Upper lobe of right lung (tissue), 1 donor: ENCODE measurements around the gene DNAJC4. TPM values are rescaled to one million over a fixed set of nuclear protein-coding genes. Genes with fewer than 3 reads are reported as not detected.

Experiments used
- ATAC-seq: fragments of 200-7000 bp; cut with Tn5 transposase; one replicate; pipeline ENCODE4 v1.9.1; 2020; ENCODE audit warnings: mild to moderate bottlenecking, moderate library complexity
- DNase-seq: peaks from one replicate; pipeline ENCODE4 v3.0.0-alpha.2; 2020
- H3K27ac ChIP-seq: fragments of 200-600 bp; one replicate; pipeline ENCODE4 v1.8.0; 2022
- H3K27me3 ChIP-seq: fragments of 200-600 bp; one replicate; pipeline ENCODE4 v1.8.0; 2022; ENCODE audit warnings: mild to moderate bottlenecking
- H3K36me3 ChIP-seq: fragments of 200-600 bp; one replicate; pipeline ENCODE4 v1.8.0; 2022
- H3K4me1 ChIP-seq: fragments of 200-600 bp; one replicate; pipeline ENCODE4 v1.8.0; 2022
- H3K4me3 ChIP-seq: fragments of 200-600 bp; one replicate; pipeline ENCODE4 v1.8.0; 2022; ENCODE audit warnings: mild to moderate bottlenecking
- H3K9me3 ChIP-seq: fragments of 200-600 bp; one replicate; pipeline ENCODE4 v1.8.0; 2022
- CTCF ChIP-seq: fragments of 200-600 bp; IDR thresholded peaks from one replicate; pipeline ENCODE4 v1.8.0; 2022; ENCODE audit warnings: antibody characterized with exemption
- intact Hi-C: fragments of 100-400 bp; cut with DNase I; formaldehyde crosslinking; loops from one replicate; pipeline ENCODE4 v1.11.0; 2022
- total RNA-seq: library from RNA; stranded (reverse); fragmentation: NEBNext Ultra II Directional; extraction: Animal tissue kit (Norgen Biotek cat#: 25700); gene quantifications from one replicate; pipeline ENCODE4 v1.2.1, GENCODE V29; 2021
- donor health status: DM: no; HTN: yes; CAD: no; lungs with severe emphysema.

Gene DNAJC4
- total RNA-seq, 1 donor from 2014 or later = 36.4 TPM

DNA sequence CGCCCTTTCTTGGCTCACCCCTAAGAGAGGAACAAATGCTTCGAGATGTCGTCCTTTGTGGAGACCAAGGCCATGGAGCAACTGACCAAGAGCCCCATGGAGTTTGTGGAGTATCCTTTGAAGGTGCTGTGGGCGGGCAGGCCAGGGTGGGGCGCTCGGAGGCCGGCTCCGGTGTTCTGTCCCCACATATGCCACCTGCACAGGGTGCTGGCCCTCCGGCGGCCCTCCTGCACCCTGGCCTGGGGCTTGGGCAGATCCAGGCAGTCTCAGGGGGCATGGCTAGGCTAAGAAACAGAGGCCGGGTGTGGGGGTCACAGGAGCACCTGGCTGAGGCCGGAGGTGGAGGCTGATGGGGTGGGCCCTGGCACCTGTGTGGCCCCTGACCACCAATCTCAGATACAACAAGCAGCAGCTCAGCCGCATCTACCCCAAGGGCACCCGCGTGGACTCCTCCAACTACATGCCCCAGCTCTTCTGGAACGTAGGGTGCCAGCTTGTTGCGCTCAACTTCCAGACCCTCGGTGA lies 31.3 kb downstream of the DNAJC4 start:
- no peaks in the 10 kb centered on the region for H3K27me3 ChIP-seq
- no peak overlapping the region for H3K4me3 ChIP-seq
- no peak for TF ChIP-seq CTCF
- no peak overlapping the region for H3K27ac ChIP-seq
- H3K9me3 ChIP-seq = no peaks in the 10 kb centered on the region
- ATAC-seq = no peak
- no peaks in the 10 kb centered on the region for H3K4me1 ChIP-seq
- intact Hi-C loops = no loop called here
- DNase-seq = no peak
- H3K36me3 ChIP-seq = peaks cover 79% of the 10 kb centered on the region

- Histone ChIP-seq H3K9me3 (no peaks in the 10 kb centered on the region), H3K27me3 (no peaks in the 10 kb centered on the region), H3K4me3 (no peak overlapping the region), H3K4me1 (peaks cover 5% of the 10 kb centered on the region), H3K36me3 (peaks cover 74% of the 10 kb centered on the region), H3K27ac (no peak overlapping the region)
- TF ChIP-seq CTCF = no peak
- ATAC-seq = no peak
- intact Hi-C loops = no loop called here
- DNase-seq = peak; percentile 64
These were observed 32.1 kb downstream of the DNAJC4 start for GRCh38 chr11:64262271-64263002.

DNA sequence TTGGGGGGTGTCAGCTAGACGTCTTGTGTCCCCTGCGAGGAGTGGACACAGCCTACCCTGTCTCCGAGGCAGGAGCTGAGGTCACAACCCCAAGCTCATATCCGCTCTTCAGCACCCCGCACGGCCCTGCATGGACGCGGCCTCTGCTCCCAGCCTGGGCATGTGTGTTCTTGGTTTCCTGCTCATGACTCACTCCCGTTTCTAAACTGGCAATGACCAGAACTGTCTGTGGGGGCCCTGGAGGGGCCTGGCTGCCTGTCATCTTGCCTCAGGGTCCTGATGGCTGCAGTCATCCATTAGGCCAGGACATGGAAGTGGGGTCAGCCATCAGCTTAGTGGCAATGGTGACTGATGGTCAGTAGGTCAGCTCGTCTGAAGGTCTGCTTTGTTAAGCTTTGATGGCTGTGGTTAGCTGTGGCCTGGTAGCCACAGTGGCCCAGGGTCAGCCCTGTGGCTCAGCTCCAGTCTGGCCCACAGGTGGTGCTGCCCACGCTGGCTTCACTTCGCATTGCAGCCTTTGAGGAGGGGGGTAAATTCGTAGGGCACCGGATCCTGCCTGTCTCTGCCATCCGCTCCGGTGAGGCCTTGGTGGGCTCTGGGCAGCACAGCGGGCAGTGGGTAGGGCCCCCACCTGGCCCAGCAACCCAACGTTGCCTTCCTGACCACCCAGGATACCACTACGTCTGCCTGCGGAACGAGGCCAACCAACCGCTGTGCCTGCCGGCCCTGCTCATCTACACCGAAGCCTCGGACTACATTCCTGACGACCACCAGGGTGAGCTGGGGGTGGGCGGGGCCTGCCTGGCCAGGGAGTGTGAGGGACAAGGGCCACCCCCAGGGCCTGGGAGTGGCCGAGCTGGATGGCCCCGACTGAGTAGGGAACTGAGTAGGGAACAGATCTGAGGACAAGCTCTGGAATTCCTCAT lies 32.9 kb downstream of the DNAJC4 start:
- Histone ChIP-seq H3K4me1 (peaks cover 13% of the 10 kb centered on the region), H3K27ac (no peak overlapping the region), H3K4me3 (no peak overlapping the region), H3K27me3 (no peaks in the 10 kb centered on the region), H3K36me3 (peaks cover 68% of the 10 kb centered on the region), H3K9me3 (no peaks in the 10 kb centered on the region)
- ATAC-seq (no peak), DNase-seq (peak; percentile 65)
- intact Hi-C loops = no loop called here
- no peak for TF ChIP-seq CTCF

DNA sequence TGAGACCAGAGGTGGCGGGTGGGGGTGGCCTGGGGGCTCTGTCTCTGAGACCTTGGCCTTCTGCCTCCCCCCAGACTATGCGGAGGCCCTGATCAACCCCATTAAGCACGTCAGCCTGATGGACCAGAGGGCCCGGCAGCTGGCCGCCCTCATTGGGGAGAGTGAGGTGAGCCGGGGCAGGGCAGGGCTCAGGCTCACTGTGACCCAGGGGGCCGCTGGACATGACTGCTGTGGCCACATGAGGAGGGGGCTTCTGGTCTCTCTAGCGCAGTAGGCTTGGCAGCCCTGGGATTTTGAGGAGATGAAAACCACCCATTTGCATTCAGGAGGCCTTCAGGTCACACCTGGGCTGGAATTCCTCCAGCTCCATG lies 33.6 kb downstream of the DNAJC4 start:
- intact Hi-C loops = no loop called here
- H3K36me3 ChIP-seq = peaks cover 61% of the 10 kb centered on the region
- ATAC-seq = no peak

More for the DNA sequence above, 33.6 kb downstream of the DNAJC4 start:
- Histone ChIP-seq H3K4me1 (peaks cover 20% of the 10 kb centered on the region), H3K27me3 (no peaks in the 10 kb centered on the region), H3K9me3 (no peaks in the 10 kb centered on the region), H3K27ac (no peak overlapping the region), H3K4me3 (no peak overlapping the region)
- no peak for TF ChIP-seq CTCF
- DNase-seq = no peak
